Measurements from ENCODE around the gene NAV3. TPM values are rescaled to one million over a fixed set of nuclear protein-coding genes. Genes with fewer than 3 reads are reported as not detected.

NAV3 gene
- total and polyA plus RNA-seq, 9 of the 15 experiments (the other 6 are each of a cell fraction or from before 2014, with no cell fraction given), result 0.04 TPM; not detected in 8

DNA sequence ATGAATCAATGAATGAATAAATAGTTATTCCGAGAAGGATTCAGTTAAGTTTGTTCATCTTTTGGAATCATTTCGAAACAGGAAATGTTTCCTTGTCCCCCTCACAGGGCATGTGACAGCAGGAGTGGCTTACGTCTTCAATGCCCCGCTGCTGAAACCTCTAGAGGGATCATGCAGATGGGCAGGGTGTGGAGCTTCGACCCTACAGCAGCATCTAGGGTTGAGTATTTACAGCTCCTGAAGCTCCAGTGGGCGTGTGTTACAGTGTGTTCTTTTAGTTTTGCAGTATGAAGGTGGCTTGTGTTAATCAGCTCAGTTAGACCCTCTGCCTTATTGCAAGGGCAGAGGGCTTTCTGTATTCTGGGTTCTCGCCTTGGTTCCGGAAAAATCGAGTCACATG is 2.6 kb downstream of the NAV3 start:
- ATAC-seq, result no peak

More for the DNA sequence above, 2.6 kb downstream of the NAV3 start:
- no TSS peak for BruUV-seq (replicated peaks)
- Histone ChIP-seq H3K9me1 (ENCODE audit: control insufficient read depth, insufficient read depth, low read length) (no peaks in the 10 kb centered on the region), H3K27ac (ENCODE audit: extremely low read depth, low read depth, low read length) (no peak overlapping the region), H2AFZ (ENCODE audit: low read depth, low read length) (no peak overlapping the region), H3K27me3 (ENCODE audit: control insufficient read depth in 2 of 2, insufficient read depth in 2 of 2, low read length in 2 of 2) (no peaks in the 10 kb centered on the region), H3K4me2 (ENCODE audit: insufficient read depth, low read length) (no peak overlapping the region), H3K9me3 (replicated peaks; ENCODE audit: control insufficient read depth, insufficient read depth, low read depth, low read length) (no peaks in the 10 kb centered on the region), H3K79me2 (ENCODE audit: control insufficient read depth, insufficient read depth, low read length) (no peaks in the 10 kb centered on the region), H3K9ac (ENCODE audit: insufficient read depth in 1 of 2, low read depth in 2 of 2, low read length in 2 of 2) (no peak overlapping the region), H4K20me1 (replicated peaks; ENCODE audit: control insufficient read depth, insufficient read depth, low read length) (no peaks in the 10 kb centered on the region), H3K4me3 (no peak overlapping the region), H3K36me3 (ENCODE audit: control insufficient read depth, insufficient read depth, low read length) (no peaks in the 10 kb centered on the region), H3K4me1 (replicated peaks in 1 of 2; ENCODE audit: control insufficient read depth in 2 of 2, insufficient read depth in 2 of 2, low read length in 2 of 2) (no peaks in the 10 kb centered on the region)
- TF ChIP-seq BRD4 (IDR thresholded peaks at IDR 0.05), result no peak
- no peak for TF ChIP-seq CBFB (CRISPR knock-in tag; IDR thresholded peaks at IDR 0.05)
- TF ChIP-seq, protein P1, sequence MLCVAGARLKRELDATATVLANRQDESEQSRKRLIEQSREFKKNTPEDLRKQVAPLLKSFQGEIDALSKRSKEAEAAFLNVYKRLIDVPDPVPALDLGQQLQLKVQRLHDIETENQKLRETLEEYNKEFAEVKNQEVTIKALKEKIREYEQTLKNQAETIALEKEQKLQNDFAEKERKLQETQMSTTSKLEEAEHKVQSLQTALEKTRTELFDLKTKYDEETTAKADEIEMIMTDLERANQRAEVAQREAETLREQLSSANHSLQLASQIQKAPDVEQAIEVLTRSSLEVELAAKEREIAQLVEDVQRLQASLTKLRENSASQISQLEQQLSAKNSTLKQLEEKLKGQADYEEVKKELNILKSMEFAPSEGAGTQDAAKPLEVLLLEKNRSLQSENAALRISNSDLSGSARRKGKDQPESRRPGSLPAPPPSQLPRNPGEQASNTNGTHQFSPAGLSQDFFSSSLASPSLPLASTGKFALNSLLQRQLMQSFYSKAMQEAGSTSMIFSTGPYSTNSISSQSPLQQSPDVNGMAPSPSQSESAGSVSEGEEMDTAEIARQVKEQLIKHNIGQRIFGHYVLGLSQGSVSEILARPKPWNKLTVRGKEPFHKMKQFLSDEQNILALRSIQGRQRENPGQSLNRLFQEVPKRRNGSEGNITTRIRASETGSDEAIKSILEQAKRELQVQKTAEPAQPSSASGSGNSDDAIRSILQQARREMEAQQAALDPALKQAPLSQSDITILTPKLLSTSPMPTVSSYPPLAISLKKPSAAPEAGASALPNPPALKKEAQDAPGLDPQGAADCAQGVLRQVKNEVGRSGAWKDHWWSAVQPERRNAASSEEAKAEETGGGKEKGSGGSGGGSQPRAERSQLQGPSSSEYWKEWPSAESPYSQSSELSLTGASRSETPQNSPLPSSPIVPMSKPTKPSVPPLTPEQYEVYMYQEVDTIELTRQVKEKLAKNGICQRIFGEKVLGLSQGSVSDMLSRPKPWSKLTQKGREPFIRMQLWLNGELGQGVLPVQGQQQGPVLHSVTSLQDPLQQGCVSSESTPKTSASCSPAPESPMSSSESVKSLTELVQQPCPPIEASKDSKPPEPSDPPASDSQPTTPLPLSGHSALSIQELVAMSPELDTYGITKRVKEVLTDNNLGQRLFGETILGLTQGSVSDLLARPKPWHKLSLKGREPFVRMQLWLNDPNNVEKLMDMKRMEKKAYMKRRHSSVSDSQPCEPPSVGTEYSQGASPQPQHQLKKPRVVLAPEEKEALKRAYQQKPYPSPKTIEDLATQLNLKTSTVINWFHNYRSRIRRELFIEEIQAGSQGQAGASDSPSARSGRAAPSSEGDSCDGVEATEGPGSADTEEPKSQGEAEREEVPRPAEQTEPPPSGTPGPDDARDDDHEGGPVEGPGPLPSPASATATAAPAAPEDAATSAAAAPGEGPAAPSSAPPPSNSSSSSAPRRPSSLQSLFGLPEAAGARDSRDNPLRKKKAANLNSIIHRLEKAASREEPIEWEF (CRISPR knock-in tag; IDR thresholded peaks at IDR 0.05), result no peak
- TF ChIP-seq NR2F6 (CRISPR knock-in tag; IDR thresholded peaks at IDR 0.05), result no peak
- TF ChIP-seq, protein P2, sequence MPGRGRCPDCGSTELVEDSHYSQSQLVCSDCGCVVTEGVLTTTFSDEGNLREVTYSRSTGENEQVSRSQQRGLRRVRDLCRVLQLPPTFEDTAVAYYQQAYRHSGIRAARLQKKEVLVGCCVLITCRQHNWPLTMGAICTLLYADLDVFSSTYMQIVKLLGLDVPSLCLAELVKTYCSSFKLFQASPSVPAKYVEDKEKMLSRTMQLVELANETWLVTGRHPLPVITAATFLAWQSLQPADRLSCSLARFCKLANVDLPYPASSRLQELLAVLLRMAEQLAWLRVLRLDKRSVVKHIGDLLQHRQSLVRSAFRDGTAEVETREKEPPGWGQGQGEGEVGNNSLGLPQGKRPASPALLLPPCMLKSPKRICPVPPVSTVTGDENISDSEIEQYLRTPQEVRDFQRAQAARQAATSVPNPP (IDR thresholded peaks at IDR 0.05; ENCODE audit: borderline replicate concordance, insufficient read depth, insufficient read length), result no peak
- in situ Hi-C loops (cut with MboI) (no loop called here), intact Hi-C loops (cut with micrococcal nuclease) (no loop called here)
- WGBS (ENCODE audit: insufficient coverage, low coverage, missing lambda C conversion rate), result 1% methylated on average over 9 of the region's 9 CpGs
- ChIA-PET CTCF (ENCODE audit: low intra/inter-chr PET ratio) (no interaction called here), POLR2A (interaction anchor here (0.7 kb wide), 1 partner anchor 212 kb away, joined by 3 read pairs; no protein-coding TSS in a partner anchor)
- DNase-seq (ENCODE audit: extremely low read depth in 1 of 4, low spot score in 3 of 4) (no peak), FAIRE-seq (no peak)
